Smooth muscle cell (in vitro differentiated cells): Measurements from ENCODE around the gene LMO1. TPM values are rescaled to one million over a fixed set of nuclear protein-coding genes. Genes with fewer than 3 reads are reported as not detected.
A peak's percentile ranks its signal among the peaks of the same experiment; 100 is the strongest.

Experiments
- DNase-seq: peaks from one replicate; lab custom pipeline; 2025; ENCODE audit not compliant: unreplicated experiment; lab: John Stamatoyannopoulos, UW
- H2AFZ ChIP-seq: fragments of 200-600 bp; sonication (generic); 2 replicates; pipeline ENCODE4 v1.6.0; 2016; ENCODE audit warnings: antibody characterized with exemption, low read depth, mild to moderate bottlenecking
- H3F3A ChIP-seq: fragments of 200-600 bp; sonication (generic); 2 replicates; pipeline ENCODE4 v1.6.0; 2017; ENCODE audit warnings: antibody characterized with exemption, low read depth
- H3K27ac ChIP-seq: fragments of 200-600 bp; sonication (generic); 2 replicates; pipeline ENCODE4 v1.5.1; 2016; ENCODE audit warnings: low read depth, mild to moderate bottlenecking
- H3K27me3 ChIP-seq: fragments of 200-600 bp; sonication (generic); 2 replicates; pipeline ENCODE4 v1.6.1; 2016; ENCODE audit warnings: low read depth, mild to moderate bottlenecking
- H3K36me3 ChIP-seq: fragments of 200-600 bp; sonication (generic); 2 replicates; pipeline ENCODE4 v1.5.1; 2016; ENCODE audit warnings: low read depth
- H3K4me1 ChIP-seq: fragments of 200-600 bp; sonication (generic); 2 replicates; pipeline ENCODE4 v1.5.1; 2016; ENCODE audit warnings: low read depth
- H3K4me2 ChIP-seq: fragments of 200-600 bp; sonication (generic); 2 replicates; pipeline ENCODE4 v1.6.0; 2016; ENCODE audit warnings: mild to moderate bottlenecking
- H3K4me3 ChIP-seq: fragments of 200-600 bp; sonication (generic); 2 replicates; pipeline ENCODE4 v1.5.1; 2016; ENCODE audit warnings: mild to moderate bottlenecking
- H3K79me2 ChIP-seq: fragments of 200-600 bp; sonication (generic); 2 replicates; pipeline ENCODE4 v1.6.0; 2016; ENCODE audit warnings: low read depth, mild to moderate bottlenecking
- H3K9ac ChIP-seq: fragments of 200-600 bp; sonication (generic); 2 replicates; pipeline ENCODE4 v1.6.0; 2016; ENCODE audit warnings: low read depth
- H3K9me3 ChIP-seq: fragments of 200-600 bp; sonication (generic); replicated peaks from 2 replicates; pipeline ENCODE4 v1.5.1; 2016; ENCODE audit warnings: low read depth
- H4K20me1 ChIP-seq: fragments of 200-600 bp; sonication (generic); 2 replicates; pipeline ENCODE4 v1.6.0; 2016; ENCODE audit warnings: low read depth
- WGBS: methylation state at CpG from one replicate; pipeline ENCODE4 v1.1.7; 2016; ENCODE audit warnings: low lambda C conversion rate; 5-methylcytosine and 5-hydroxymethylcytosine counted together
- polyA plus RNA-seq: library from polyadenylated mRNA; unstranded; fragments of >200 nt; fragmentation: Nextera tagmentation; extraction: Ambion mirVana; gene quantifications from 2 replicates; pipeline ENCODE4 v1.2.1, GENCODE V29; 2016
- total RNA-seq: library from RNA; depleted of rRNA; stranded (reverse); fragments of >200 nt; gene quantifications from 2 replicates; pipeline ENCODE4 v1.2.3, GENCODE V29; 2014
- TF ChIP-seq, protein P1 (sequence below): fragments of 200-600 bp; sonication (generic); IDR thresholded peaks from 2 replicates; pipeline ENCODE4 v1.5.1; 2017; ENCODE audit warnings: borderline replicate concordance, mild to moderate bottlenecking, antibody characterized with exemption; ENCODE audit not compliant: insufficient read depth, poor library complexity, severe bottlenecking

LMO1 gene
- total and polyA plus RNA-seq, 2 experiments from 2014 or later, result 1.1 to 1.6 TPM

DNA sequence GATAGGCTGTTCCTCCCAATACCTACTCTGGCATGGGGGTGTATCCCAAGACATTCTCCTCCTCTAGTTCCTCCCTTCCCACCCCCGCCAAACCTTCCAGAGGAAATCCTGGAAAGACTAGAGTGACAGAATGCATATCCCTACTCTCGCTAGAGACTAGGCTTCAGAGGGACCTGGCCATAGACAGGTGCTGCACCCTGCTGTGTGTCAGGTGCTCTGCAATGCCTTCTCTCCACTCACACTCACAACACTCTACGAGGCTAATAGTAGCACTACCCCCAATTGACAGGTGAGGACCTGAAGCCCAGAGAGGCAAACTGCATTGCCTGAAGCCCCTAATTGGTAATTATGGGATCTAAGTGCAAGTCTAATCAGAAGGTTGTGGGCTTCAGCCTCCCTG is 46.2 kb upstream of the LMO1 start:
- Histone ChIP-seq H3F3A (no peaks in the 10 kb centered on the region), H4K20me1 (no peaks in the 10 kb centered on the region), H3K27ac (no peak overlapping the region), H3K4me3 (no peak overlapping the region), H3K27me3 (no peaks in the 10 kb centered on the region), H2AFZ (no peak overlapping the region), H3K36me3 (no peaks in the 10 kb centered on the region), H3K79me2 (no peaks in the 10 kb centered on the region), H3K9ac (no peak overlapping the region), H3K9me3 (peaks cover under 1% of the 10 kb centered on the region), H3K4me1 (no peaks in the 10 kb centered on the region), H3K4me2 (no peak overlapping the region)
- TF ChIP-seq, protein P1, sequence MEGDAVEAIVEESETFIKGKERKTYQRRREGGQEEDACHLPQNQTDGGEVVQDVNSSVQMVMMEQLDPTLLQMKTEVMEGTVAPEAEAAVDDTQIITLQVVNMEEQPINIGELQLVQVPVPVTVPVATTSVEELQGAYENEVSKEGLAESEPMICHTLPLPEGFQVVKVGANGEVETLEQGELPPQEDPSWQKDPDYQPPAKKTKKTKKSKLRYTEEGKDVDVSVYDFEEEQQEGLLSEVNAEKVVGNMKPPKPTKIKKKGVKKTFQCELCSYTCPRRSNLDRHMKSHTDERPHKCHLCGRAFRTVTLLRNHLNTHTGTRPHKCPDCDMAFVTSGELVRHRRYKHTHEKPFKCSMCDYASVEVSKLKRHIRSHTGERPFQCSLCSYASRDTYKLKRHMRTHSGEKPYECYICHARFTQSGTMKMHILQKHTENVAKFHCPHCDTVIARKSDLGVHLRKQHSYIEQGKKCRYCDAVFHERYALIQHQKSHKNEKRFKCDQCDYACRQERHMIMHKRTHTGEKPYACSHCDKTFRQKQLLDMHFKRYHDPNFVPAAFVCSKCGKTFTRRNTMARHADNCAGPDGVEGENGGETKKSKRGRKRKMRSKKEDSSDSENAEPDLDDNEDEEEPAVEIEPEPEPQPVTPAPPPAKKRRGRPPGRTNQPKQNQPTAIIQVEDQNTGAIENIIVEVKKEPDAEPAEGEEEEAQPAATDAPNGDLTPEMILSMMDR, result peak; percentile 19
- 42% methylated on average over 3 of the region's 3 CpGs for WGBS
- no peak for DNase-seq

DNA sequence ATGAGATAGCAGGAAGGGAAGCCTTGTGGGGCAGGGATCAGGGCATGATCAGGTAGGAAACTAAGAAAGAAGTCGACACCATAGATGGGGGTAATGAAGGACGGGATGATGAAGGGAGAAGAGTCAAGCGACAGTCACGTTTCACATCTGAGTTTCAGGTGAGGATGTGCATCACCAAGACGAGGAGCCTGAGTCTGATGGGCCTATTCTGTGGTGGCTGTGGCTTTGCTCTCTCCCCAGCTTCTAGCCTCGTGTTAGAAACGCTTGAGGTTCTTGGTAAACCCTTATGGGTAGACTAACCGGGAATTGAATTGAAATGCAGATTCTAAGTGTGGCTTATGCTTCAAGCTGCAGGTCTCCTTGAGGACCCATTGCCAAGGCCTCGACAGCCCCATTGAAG is 45.6 kb upstream of the LMO1 start:
- Histone ChIP-seq H3K4me3 (no peak overlapping the region), H3K4me1 (no peaks in the 10 kb centered on the region)
- whole genome bisulfite sequencing, result 72% methylated on average over 9 of the region's 9 CpGs

DNA sequence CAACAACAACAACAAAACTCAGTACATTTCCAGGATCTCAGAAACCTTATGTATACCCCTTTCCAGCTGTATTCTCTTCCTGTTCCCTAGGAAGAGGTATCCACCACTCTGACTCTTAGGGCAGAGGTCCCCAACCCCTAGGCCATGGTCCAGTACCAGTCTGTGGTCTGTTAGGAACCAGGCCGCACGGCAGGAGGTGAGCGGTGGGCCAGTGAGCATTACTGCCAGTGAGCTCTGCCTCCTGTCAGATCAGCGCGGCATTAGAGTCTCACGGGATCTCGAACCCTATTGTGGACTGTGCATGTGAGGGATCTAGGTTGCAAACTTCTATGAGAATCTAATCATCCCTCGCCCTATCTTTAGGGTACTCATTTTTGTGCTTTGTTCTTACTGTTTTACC is 43.9 kb upstream of the LMO1 start:
- H3K27ac ChIP-seq, result no peak overlapping the region
- H3K9ac ChIP-seq, result no peak overlapping the region
- TF ChIP-seq, protein P1, result no peak
- H3K27me3 ChIP-seq, result no peaks in the 10 kb centered on the region
- no peak overlapping the region for H2AFZ ChIP-seq
- no peak for DNase-seq
- no peaks in the 10 kb centered on the region for H3K36me3 ChIP-seq
- no peak overlapping the region for H3K4me2 ChIP-seq
- no peaks in the 10 kb centered on the region for H3F3A ChIP-seq
- no peaks in the 10 kb centered on the region for H4K20me1 ChIP-seq
- peaks cover 4% of the 10 kb centered on the region for H3K9me3 ChIP-seq
- H3K4me3 ChIP-seq, result no peak overlapping the region
- no peaks in the 10 kb centered on the region for H3K4me1 ChIP-seq
- no peaks in the 10 kb centered on the region for H3K79me2 ChIP-seq
- 96% methylated on average over 8 of the region's 8 CpGs for WGBS

More for the DNA sequence above, 45.6 kb upstream of the LMO1 start:
- Histone ChIP-seq H3K36me3 (no peaks in the 10 kb centered on the region), H4K20me1 (no peaks in the 10 kb centered on the region), H3K79me2 (no peaks in the 10 kb centered on the region), H3K27ac (no peak overlapping the region), H3K27me3 (no peaks in the 10 kb centered on the region), H3K9ac (no peak overlapping the region), H2AFZ (no peak overlapping the region), H3K9me3 (peaks cover 4% of the 10 kb centered on the region), H3F3A (no peaks in the 10 kb centered on the region), H3K4me2 (no peak overlapping the region)
- TF ChIP-seq, protein P1, result no peak
- no peak for DNase-seq

DNA sequence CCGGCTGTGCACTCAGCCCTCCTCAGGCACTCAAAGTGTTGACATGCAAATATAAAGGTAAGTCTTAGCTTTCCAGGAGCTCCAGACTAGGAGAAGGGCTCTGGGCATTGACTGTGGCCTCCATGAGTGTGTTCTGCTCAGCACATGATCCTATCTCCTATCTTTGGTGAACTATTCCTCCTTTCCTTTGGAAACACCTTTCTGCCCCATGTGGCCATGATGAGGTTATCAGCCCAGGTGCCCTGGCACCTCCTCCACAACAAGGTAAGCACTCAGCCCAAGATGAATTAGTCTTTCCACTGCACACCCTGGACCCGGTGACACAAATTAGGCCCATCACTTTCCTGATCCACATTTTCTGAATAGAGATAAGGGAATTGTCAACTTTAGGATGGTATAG is 37.9 kb upstream of the LMO1 start:
- no peaks in the 10 kb centered on the region for H4K20me1 ChIP-seq
- no peak overlapping the region for H3K27ac ChIP-seq
- H3K4me1 ChIP-seq, result no peaks in the 10 kb centered on the region
- TF ChIP-seq, protein P1, result no peak
- H3K9ac ChIP-seq, result no peak overlapping the region
- no peaks in the 10 kb centered on the region for H3K79me2 ChIP-seq
- peaks cover 4% of the 10 kb centered on the region for H3K9me3 ChIP-seq
- no peak overlapping the region for H3K4me3 ChIP-seq
- H3K27me3 ChIP-seq, result no peaks in the 10 kb centered on the region
- H3F3A ChIP-seq, result no peaks in the 10 kb centered on the region
- no peak overlapping the region for H3K4me2 ChIP-seq
- no peak for DNase-seq
- no peaks in the 10 kb centered on the region for H3K36me3 ChIP-seq
- no peak overlapping the region for H2AFZ ChIP-seq
- WGBS, result 90% methylated on average over 2 of the region's 2 CpGs
